IPS DF 4.7 (cell line): ENCODE data around the gene IRS2.

Source experiments
- DNase-seq: peaks from one replicate; pipeline ENCODE4 v3.0.0-alpha.2; 2013; ENCODE audit warnings: low spot score; ENCODE audit errors: extremely low read depth

The IRS2 gene

GRCh38 chr13:109707742-109708617 is 78.4 kb downstream of the IRS2 start:
- DNase-seq, result no peak

GRCh38 chr13:109707044-109707741 is 79.2 kb downstream of the IRS2 start:
- DNase-seq, result no peak

- DNase-seq, result no peak
These were observed 80.2 kb downstream of the IRS2 start for GRCh38 chr13:109706015-109706715.

- no peak for DNase-seq
These were observed 81.4 kb downstream of the IRS2 start for GRCh38 chr13:109704771-109705635.

- no peak for DNase-seq
These were observed 83.1 kb downstream of the IRS2 start for GRCh38 chr13:109703250-109703649.
